GM19468 (cell line): Measurements from ENCODE around the gene CA10.

Experiments used
- ATAC-seq: cut with Tn5 transposase; IDR thresholded peaks from one replicate; pipeline ENCODE4 v1.9.1; 2021; ENCODE audit warnings: mild to moderate bottlenecking, moderate library complexity, moderate number of reproducible peaks; ENCODE audit not compliant: unreplicated experiment; ENCODE audit errors: extremely low read depth

Gene CA10

GRCh38 chr17:51904379-51904778 lies 254.1 kb downstream of the CA10 start:
- no peak for ATAC-seq

DNA sequence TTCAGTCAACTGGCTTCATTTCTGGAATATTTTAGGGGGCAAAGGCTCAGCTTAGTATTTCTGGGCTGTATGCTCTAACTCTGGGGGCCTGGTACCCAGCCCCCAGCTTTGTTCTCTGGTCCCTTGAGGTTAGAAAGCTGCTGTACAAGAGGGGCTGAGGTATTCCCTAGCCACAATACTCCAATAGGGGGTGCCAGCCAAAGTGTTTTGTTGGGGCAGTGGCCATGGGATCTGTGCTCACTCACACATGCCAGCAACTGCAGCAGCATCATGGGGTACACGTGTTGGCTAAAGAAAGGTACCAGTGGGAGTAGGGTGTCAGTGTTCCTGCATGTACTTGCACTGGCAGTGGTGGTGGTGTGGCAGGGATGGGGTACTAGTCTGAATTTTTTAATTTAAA lies 257.3 kb downstream of the CA10 start:
- no peak for ATAC-seq

GRCh38 chr17:51891936-51892335 lies 266.6 kb downstream of the CA10 start:
- no peak for ATAC-seq

GRCh38 chr17:51890710-51891109 lies 267.8 kb downstream of the CA10 start:
- no peak for ATAC-seq

DNA sequence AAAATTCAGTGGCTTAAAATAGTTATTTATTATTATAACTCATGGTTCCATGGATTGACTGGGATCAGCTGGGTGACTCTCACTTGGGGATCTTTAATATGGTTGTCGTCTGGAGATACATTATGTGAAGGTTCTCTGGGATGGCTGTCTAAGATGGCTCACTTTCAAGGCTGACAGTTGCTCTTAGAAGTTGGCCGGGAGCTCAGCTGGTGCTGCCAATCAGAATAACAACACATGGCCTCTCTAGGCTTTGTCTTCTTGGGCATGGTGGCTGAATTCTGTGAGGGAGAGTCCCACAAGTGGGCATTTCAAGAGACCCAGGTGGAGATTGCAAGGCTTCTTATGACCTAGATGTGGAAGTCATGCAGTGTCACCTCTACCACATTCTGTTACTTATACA lies 269.7 kb downstream of the CA10 start:
- no peak for ATAC-seq

GRCh38 chr17:51876986-51877385 lies 281.5 kb downstream of the CA10 start:
- ATAC-seq = no peak

GRCh38 chr17:51873302-51873701 lies 285.2 kb downstream of the CA10 start:
- ATAC-seq = no peak

DNA sequence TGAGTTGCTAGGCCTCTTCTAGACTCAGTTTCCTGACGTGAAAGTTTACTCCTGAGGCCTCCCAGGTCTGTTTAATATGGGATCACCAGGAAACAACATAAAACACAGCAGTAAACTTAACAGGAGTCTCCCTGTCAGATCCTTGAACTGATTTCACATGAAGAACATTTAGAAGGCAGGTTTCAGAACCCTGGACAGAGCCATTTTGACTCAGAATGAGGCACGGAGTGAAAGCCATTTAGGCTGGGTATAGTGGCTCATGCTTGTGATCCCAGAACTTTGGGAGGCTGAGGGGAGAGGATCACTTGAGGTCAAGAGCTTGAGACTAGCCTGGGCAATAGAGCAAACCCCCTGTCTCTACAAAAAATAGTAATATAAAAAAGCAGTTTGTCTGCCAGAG lies 289.1 kb downstream of the CA10 start:
- no peak for ATAC-seq

DNA sequence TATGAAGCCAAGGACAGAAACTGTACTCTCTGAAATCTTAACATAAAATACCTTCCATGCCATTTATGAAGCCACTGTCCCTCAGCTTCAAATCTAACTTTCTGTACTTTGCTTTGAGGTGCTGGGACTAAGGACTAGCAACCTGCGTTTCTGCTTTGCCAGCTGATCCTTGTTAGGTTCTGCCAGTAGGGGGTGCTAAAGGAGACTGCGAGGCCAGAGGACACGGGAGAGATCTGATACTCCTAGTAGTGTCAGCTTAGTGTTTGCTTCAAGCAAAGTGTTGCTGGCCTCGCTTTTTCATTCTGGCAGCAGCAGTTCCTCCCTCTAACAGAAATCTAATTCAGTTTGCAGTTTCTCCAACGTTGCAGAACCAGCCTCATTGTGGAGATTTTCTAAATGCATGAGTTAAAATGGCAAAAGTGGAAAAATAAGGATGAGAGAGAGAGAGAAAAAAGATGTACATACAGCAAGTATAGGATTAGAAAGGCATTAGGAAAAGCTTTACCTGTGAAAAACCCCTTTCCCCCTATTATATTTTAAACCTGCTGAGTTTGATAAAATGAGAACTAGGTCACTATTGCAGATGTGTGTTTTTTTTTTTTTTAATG lies 297.5 kb downstream of the CA10 start:
- no peak for ATAC-seq

GRCh38 chr17:51857052-51857597 lies 301.4 kb downstream of the CA10 start:
- no peak for ATAC-seq

GRCh38 chr17:51855806-51856205 lies 302.7 kb downstream of the CA10 start:
- no peak for ATAC-seq

- ATAC-seq = no peak
Observed at GRCh38 chr17:51853857-51854256, 304.7 kb downstream of the CA10 start.

DNA sequence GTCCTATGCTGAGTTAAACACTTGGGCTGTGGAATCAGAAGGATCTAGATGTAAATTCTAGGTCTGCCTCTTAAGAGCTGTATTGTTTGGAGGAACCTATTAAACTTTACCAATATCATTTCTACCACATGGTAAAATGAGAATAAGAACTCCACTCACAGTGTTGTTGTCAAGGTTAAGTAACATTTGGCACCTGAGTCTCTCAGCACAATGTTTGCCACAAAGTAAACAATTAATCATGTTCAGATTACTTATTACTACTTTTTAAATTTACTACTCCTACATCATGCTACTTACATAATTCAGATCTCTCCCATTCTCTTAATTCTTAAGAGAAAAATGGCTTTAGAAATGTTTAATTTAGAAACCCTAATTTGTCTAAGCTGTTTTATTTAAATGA lies 305.9 kb downstream of the CA10 start:
- ATAC-seq = no peak

- no peak for ATAC-seq
Observed at GRCh38 chr17:51850201-51850600, 308.3 kb downstream of the CA10 start.

DNA sequence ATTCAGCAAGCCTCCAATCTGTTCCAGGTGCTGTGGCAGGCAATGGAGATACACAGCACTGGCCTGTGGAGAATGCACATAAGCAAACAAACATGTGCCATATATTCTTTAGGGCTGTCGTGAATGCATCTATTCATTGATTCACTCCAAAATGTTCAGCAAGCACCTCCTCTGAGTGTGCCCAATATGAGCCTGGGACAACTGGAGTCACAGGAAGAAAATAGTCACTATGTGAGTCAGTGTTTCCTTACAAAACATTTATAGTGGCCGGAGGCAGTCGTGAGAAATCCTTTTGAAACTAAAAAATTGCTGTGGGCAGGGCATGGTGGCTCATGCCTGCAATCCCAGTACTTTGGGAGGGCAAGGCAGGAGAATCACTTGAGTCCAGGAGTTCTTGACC lies 310.1 kb downstream of the CA10 start:
- no peak for ATAC-seq

DNA sequence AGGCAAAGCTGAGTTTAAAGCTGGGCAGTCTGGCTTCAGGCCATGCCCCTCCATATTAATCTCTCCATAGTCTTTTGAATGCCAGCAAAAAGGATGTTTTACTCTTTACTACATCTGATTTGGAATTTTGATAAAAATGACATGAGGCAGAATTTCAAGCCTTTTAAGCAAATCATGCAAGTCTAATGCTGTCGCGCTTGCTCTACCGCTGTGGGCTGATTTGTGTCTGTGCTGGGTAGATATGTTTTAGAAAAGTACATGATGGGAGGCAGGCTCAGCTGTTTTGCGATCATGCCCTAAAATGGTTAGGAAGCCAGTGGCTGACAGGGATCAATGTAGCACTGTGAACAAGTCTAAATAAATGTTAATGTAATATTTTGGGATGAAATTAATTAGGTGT lies 311.9 kb downstream of the CA10 start:
- no peak for ATAC-seq

GRCh38 chr17:51845776-51846175 lies 312.7 kb downstream of the CA10 start:
- no peak for ATAC-seq

GRCh38 chr17:51842763-51843162 lies 315.8 kb downstream of the CA10 start:
- no peak for ATAC-seq

GRCh38 chr17:51841669-51842068 lies 316.8 kb downstream of the CA10 start:
- no peak for ATAC-seq

DNA sequence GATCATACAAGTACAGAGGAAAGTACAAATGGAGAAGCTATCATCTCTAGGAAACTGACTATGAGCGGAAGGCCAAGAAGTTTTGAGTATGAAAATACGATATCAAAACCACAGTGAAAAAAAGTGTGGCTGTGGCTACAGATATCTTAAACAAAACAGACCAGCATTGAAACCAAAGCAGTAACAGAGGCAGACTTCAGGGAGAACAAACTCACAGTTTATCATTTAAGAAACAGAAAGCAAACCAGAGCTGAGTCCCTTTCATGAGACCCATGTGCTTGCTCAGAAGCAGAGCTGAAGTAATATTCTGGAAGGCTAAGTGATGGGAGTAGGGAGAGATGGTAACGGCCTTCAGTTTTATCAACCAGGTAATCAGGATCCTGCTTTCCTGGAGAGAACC lies 317.8 kb downstream of the CA10 start:
- ATAC-seq = no peak

GRCh38 chr17:51833620-51834019 lies 324.9 kb downstream of the CA10 start:
- ATAC-seq = no peak

GRCh38 chr17:51833045-51833444 lies 325.5 kb downstream of the CA10 start:
- no peak for ATAC-seq
